Kidney capillary endothelial cell (primary cell): ENCODE measurements around the gene MFAP2.
"Not testable (repeated sequence)": the region's sequence is repeated elsewhere in the genome, so short reads cannot be mapped to it uniquely, and the experiment has no call there.

ENCODE experiments used
- DNase-seq: peaks from one replicate; pipeline ENCODE4 v3.0.0-alpha.2; 2018; ENCODE audit warnings: low spot score

The MFAP2 gene

DNA sequence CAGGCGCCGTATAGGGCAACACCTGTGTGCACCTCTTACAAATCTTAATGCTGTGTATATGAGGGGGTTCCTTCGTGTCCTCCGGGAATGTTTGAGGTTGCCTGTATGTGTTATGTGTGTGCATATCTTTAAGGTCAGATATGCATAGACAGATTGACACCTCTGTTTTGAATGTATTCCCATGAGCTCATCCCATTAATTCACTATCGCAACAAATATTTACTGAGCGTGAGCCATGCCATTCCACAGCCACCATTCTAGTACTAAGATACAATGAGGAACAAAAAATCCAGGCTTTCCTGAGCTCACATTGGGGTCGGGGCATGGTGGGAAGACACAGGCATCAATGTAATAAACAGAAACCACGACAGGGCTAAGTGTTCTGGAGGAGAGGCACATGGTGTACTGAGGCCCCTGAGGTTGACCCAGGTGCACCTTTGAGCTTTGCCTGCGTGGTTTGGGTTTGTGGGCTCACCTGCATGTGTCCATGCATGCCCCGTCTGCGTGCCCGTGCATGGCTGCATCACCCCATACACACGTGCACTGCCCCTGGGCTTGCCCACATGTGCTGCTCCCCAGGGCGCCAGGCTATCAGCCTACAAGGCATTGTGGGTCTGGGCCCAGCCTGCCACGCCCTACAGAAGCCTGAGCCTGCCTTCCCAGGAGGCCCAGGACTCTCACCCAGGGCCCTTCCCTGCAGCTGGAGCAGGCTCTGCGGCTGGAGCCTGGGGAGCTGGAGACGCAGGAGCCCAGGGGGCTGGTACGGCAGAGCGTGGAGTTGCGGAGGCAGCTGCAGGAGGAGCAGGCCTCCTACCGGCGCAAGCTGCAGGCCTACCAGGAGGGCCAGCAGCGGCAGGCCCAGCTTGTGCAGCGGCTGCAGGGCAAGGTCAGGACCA lies 51.0 kb downstream of the MFAP2 start:
- DNase-seq: not testable (repeated sequence)

DNA sequence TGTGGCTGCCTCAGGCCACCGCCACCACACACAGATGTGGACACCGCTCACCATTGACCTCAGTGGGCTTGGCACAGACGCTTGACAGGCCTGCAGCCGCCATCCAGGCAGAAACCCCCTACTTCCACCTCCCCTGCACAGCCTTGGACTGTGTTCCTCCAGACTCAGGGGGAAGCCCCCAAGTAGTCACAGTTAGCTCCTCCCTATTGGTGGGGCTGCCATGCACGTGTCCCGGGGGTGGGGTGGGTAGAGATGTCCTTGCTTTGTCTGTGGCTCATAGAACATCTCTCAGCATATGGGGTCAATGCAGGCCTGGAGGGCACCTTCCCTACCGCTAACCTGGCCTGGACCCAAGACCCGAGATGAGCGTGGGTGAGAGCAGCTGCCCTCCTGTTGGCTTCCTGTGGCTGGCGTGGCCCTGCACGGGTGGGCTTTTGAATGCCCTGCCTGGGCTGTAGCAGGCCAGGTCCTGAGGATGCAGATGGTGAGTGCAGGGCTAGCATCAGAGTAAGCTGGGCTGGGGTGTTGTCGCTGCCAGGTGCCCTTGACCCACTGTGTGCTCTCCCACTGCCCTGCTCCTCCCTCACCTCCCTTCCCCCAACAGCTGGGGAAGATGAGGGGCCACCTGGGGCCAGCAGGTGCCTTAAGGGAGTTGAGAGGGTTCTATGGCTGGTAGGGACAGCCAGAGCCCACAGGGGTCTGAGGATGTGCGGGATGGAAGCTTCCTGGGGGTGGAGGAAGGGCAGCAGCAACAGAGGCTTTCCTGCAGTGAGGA lies 52.5 kb downstream of the MFAP2 start:
- no peak for DNase-seq

DNA sequence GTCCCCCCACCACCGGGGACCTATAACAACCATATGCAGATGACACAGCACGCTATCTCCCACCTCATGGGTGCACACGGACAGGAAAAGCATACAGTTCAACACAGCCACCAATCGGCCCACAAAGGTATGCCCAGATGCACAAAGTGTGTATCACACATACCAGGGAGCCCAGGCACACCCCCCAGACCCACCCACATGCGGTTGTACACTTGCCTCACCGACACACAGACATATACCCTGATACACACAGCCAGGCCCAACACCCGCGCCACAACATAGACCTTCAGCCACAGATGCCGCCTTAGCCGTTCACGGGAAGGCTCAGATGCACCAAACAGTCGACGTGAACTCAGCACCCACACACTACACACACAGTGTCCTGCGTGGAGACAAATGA lies 53.2 kb downstream of the MFAP2 start:
- DNase-seq: no peak

DNA sequence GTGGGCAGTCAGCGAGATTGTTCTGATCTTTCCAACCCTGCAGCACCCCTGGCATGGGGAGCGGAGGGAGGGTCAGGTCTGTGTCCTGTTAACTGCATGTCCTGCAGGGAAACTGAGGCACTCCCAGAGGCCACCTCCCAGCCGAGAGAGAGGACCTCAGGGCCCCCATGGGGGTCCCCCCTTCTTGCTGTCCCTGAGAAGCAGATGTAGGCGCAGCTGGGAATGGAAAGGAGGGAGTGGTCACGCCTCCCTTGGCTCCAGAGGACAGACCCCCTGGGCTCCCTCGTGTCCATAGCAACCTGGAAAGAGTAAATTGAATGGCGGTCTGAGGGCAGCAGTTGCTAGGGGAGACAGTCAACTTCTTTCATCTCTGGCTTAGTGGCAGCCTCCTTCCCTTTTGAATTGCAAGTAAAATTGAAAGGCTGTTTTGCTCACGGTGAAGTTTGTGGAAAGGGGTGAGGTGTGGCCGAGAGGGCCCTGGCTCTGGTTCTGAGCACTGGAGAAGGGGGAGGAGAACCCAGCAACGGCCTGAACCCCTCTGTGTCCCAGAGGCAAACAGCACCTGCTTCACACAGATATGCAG lies 53.8 kb downstream of the MFAP2 start:
- no peak for DNase-seq

DNA sequence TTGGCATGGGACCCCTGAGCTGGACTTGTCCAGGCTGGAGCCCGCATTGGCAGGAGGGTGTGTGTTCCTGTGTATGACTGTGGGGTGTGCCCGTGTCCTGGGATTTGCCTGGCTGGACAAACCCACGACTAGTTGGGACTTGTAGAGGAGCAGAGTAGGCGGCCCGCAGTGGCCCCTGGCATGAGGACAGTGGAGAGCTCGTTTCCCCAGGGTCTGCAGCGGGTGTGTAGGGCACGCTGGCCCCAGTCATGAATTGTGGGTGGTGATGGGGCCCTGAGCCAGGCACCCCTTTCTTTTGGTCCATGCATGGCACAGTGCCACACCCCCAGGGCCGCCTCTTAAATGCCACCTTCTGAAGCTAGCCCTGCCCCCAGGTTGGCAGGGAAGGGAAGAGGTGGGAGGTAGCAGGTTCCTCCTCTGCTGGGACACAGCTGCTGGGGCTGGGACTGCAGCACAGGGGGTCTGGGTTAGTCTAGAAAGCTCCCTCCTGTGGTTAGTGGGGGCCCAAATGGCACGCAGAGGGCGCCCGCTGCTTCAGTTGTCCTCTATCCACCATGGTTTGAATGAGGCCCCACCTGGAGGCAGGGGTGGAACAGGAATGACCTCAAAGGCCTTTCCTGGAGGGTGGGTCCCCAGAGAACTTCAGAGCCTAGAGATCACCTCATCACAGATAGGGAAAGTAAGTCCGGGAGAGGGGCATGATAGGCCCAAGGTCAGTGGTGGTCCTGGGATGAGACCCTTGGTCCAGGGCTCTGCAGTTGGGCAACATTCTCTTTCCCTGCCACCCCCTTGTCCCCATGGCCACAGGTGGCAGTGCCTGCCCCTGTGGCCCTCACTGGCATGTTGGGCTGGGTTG lies 54.6 kb downstream of the MFAP2 start:
- DNase-seq: no peak

DNA sequence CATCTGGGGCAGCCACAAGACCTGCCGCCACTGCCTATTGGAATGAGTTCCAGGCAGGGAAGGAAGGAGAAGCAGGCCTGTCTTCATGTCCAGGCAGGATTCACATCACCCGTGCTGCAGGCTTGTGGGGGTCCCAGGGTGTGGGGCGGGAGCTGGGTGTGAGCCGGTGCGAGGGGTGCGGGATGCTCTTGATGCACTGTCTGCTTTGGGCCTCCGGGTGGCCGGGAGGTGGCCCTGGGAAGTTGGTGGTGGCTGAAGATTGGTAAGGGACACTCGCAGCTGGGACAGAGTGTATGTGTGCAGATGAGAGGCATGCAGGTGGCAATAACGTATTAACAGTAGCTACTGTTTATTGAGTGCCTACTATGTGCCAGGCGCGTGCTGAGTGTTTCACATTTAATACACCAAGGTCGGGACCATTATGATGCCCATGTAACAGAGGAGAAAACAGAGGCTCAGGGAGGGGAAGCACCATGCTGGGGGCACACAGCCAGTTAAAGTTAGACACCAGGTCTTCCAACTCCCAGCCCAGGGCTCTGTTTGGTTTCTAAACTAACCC lies 55.4 kb downstream of the MFAP2 start:
- DNase-seq: no peak
